ENCODE data around the gene LRRC59.

GRCh38 chr17:50350733-50351132 is 46.6 kb downstream of the LRRC59 start:
- no peak for TF ChIP-seq CTCF (conservative IDR thresholded peaks at IDR 0.05; ENCODE audit: low read depth, low read length)
- TF ChIP-seq EZH2 (IDR thresholded peaks at IDR 0.05; ENCODE audit: borderline replicate concordance, low read depth, low read length, poor library complexity, severe bottlenecking): no peak

Data from A673 (cell line).